GM23338 (cell line): Measurements from ENCODE around the gene ARMH1. TPM values are rescaled to one million over a fixed set of nuclear protein-coding genes. Genes with fewer than 3 reads are reported as not detected.

Source experiments
- ATAC-seq: fragments of 200-7000 bp; cut with Tn5 transposase; 3 replicates; pipeline ENCODE4 v1.9.1; 2020
- DNase-seq: peaks from one replicate; pipeline ENCODE4 v3.0.0-alpha.2; 2015; ENCODE audit warnings: low spot score
- H2AFZ ChIP-seq: fragments of 200-600 bp; sonication (generic); 2 replicates; pipeline ENCODE4 v1.8.0; 2016; ENCODE audit warnings: antibody characterized with exemption, mild to moderate bottlenecking, moderate library complexity
- H3F3A ChIP-seq: fragments of 200-600 bp; sonication (generic); replicated peaks from 2 replicates; pipeline ENCODE4 v1.8.0; 2017; ENCODE audit warnings: antibody characterized with exemption, mixed run types, low read depth
- H3K27ac ChIP-seq: fragments of 200-600 bp; sonication (generic); 2 replicates; pipeline ENCODE4 v1.6.1; 2016; ENCODE audit warnings: low read depth
- H3K27me3 ChIP-seq: fragments of 200-600 bp; sonication (generic); 2 replicates; pipeline ENCODE4 v1.8.0; 2016; ENCODE audit warnings: mild to moderate bottlenecking, mixed run types, moderate library complexity; ENCODE audit not compliant: insufficient read depth
- H3K36me3 ChIP-seq: fragments of 200-600 bp; sonication (generic); 2 replicates; pipeline ENCODE4 v1.8.0; 2016; ENCODE audit warnings: mild to moderate bottlenecking; ENCODE audit not compliant: insufficient read depth
- H3K4me1 ChIP-seq: fragments of 200-600 bp; sonication (generic); 2 replicates; pipeline ENCODE4 v1.8.0; 2016; ENCODE audit warnings: mild to moderate bottlenecking, moderate library complexity; ENCODE audit not compliant: insufficient read depth
- H3K4me2 ChIP-seq: fragments of 200-600 bp; sonication (generic); 2 replicates; pipeline ENCODE4 v1.7.1; 2017; ENCODE audit warnings: mixed run types
- H3K4me3 ChIP-seq: fragments of 200-600 bp; sonication (generic); 2 replicates; pipeline ENCODE4 v1.6.1; 2016; ENCODE audit warnings: mixed run types
- H3K79me2 ChIP-seq: fragments of 200-600 bp; sonication (generic); replicated peaks from 2 replicates; pipeline ENCODE4 v1.8.0; 2017; ENCODE audit warnings: mild to moderate bottlenecking; ENCODE audit not compliant: insufficient read depth
- H3K9me2 ChIP-seq: fragments of 200-600 bp; sonication (generic); 2 replicates; pipeline ENCODE4 v1.8.0; 2017; ENCODE audit not compliant: insufficient read depth
- H4K20me1 ChIP-seq: fragments of 200-600 bp; sonication (generic); replicated peaks from 2 replicates; pipeline ENCODE4 v1.8.0; 2017; ENCODE audit warnings: mild to moderate bottlenecking; ENCODE audit not compliant: insufficient read depth
- H3K27ac Mint-ChIP-seq: 2 replicates; pipeline ENCODE4 v1.8.0; 2020; ENCODE audit warnings: inconsistent platforms, mild to moderate bottlenecking, moderate library complexity, mixed read lengths
- H3K27me3 Mint-ChIP-seq: 3 replicates; pipeline ENCODE4 v1.8.0; 2022; ENCODE audit warnings: low read depth, mild to moderate bottlenecking, moderate library complexity, mixed read lengths, inconsistent platforms; ENCODE audit not compliant: insufficient read depth, poor library complexity
- H3K36me3 Mint-ChIP-seq: 3 replicates; pipeline ENCODE4 v1.8.0; 2021; ENCODE audit warnings: low read depth, mild to moderate bottlenecking, inconsistent platforms, moderate library complexity, mixed read lengths
- H3K4me1 Mint-ChIP-seq: 3 replicates; pipeline ENCODE4 v1.8.0; 2020; ENCODE audit warnings: mild to moderate bottlenecking, inconsistent platforms, mixed read lengths
- H3K4me3 Mint-ChIP-seq: 3 replicates; pipeline ENCODE4 v1.8.0; 2021; ENCODE audit warnings: moderate library complexity, mild to moderate bottlenecking, inconsistent platforms, mixed read lengths
- H3K9me3 Mint-ChIP-seq: 3 replicates; pipeline ENCODE4 v1.8.0; 2020; ENCODE audit warnings: moderate library complexity, mild to moderate bottlenecking, inconsistent platforms, mixed read lengths
- CREB1 ChIP-seq: fragments of 250-450 bp; sonication (Bioruptor Pico); IDR thresholded peaks from 2 replicates; pipeline ENCODE4 v1.5.0; 2020; ENCODE audit warnings: low read depth, mild to moderate bottlenecking, moderate library complexity
- CTCF ChIP-seq, 2 experiments: fragments of 200-600 bp in 1 of 2; sonication (generic) in 1 of 2; conservative IDR thresholded peaks; 2 replicates each; pipeline versions ENCODE4 v1.5.1 to v1.6.1; 2016 to 2017; ENCODE audit warnings: antibody characterized with exemption in 2 of 2, low read depth in 2 of 2, mild to moderate bottlenecking in 2 of 2, moderate library complexity in 1 of 2
- ETS1 ChIP-seq: IDR thresholded peaks from 2 replicates; pipeline ENCODE4 v1.6.1; 2016; ENCODE audit warnings: antibody characterized with exemption
- EZH2 ChIP-seq: fragments of 200-600 bp; sonication (generic); IDR thresholded peaks from one replicate; pipeline ENCODE4 v1.8.0; 2017; ENCODE audit warnings: antibody characterized with exemption, mild to moderate bottlenecking, low read depth; ENCODE audit not compliant: unreplicated experiment
- JUNB ChIP-seq: IDR thresholded peaks from one replicate; pipeline ENCODE4 v1.6.1; 2016; ENCODE audit warnings: antibody characterized with exemption; ENCODE audit not compliant: unreplicated experiment
- NANOG ChIP-seq: IDR thresholded peaks from 2 replicates; pipeline ENCODE4 v1.6.1; 2016; ENCODE audit warnings: antibody characterized with exemption, borderline replicate concordance
- POLR2AphosphoS5 ChIP-seq: IDR thresholded peaks from 2 replicates; pipeline ENCODE4 v1.6.1; 2016; ENCODE audit warnings: antibody characterized with exemption, low read depth
- STAT1 ChIP-seq: IDR thresholded peaks from one replicate; pipeline ENCODE4 v1.6.1; 2016; ENCODE audit warnings: antibody characterized with exemption; ENCODE audit not compliant: unreplicated experiment
- polyA plus RNA-seq: library from polyadenylated mRNA; unstranded; fragments of >200 nt; fragmentation: Nextera tagmentation; extraction: Ambion mirVana; gene quantifications from 2 replicates; pipeline ENCODE4 v1.2.1, GENCODE V29; 2016
- total RNA-seq: library from RNA; depleted of rRNA; stranded (reverse); fragments of >200 nt; shearing (Covaris generic); gene quantifications from 2 replicates; pipeline ENCODE4 v1.2.3, GENCODE V29; 2014
- TF ChIP-seq, protein P1 (sequence below): IDR thresholded peaks from one replicate; pipeline ENCODE4 v1.6.1; 2018; ENCODE audit warnings: antibody characterized with exemption; ENCODE audit not compliant: unreplicated experiment

The ARMH1 gene
- total and polyA plus RNA-seq, 2 experiments from 2014 or later = 0.31 TPM; not detected in 1

DNA sequence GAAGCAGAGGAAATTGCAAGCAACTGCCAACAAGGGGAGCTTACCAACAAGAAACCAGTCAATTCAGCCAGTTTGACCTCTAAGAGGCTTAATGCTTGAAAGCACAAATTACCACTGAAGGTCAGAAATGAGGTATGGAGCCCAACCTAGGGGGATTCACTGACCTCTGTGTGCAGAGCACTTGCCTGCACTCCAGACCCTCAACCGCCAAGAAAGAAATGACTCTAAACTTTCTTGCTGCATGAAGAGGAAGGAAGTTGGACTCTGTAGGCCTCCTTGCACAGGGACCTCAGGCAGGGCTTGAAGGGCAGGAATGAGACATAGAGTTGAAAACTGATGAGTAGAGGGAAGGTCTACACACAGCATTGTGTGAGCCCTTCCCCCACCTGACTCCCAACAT lies 10.0 kb downstream of the ARMH1 start:
- TF ChIP-seq CREB1 = no peak
- no peak for TF ChIP-seq CTCF (conservative IDR thresholded peaks at IDR 0.05; ENCODE audit: low read depth in 2 of 2)
- TF ChIP-seq ETS1 = no peak
- no peak for TF ChIP-seq POLR2AphosphoS5
- no peak overlapping the region for H3K4me2 ChIP-seq
- ATAC-seq (no peak), DNase-seq (no peak)
- Mint-ChIP-seq H3K27ac (no peak overlapping the region), H3K36me3 (no peaks in the 10 kb centered on the region; the same call in 2 of the 3 replicates), H3K9me3 (no peaks in the 10 kb centered on the region), H3K4me3 (no peak overlapping the region), H3K27me3 (peaks cover 10% of the 10 kb centered on the region), H3K4me1 (peaks cover 37% of the 10 kb centered on the region)
- H3K9me2 ChIP-seq = no peaks in the 10 kb centered on the region
- no peaks in the 10 kb centered on the region for H3K79me2 ChIP-seq
- 0 out of 2 replicates have a peak, but pooled peaks cover 3% of the 10 kb centered on the region for H3F3A ChIP-seq
- no peaks in the 10 kb centered on the region for H3K27me3 ChIP-seq
- H4K20me1 ChIP-seq = 0 out of 2 replicates have a peak, but pooled peaks cover 3% of the 10 kb centered on the region
- H3K4me3 ChIP-seq = no peak overlapping the region
- peaks cover 35% of the 10 kb centered on the region for H3K4me1 ChIP-seq
- no peak overlapping the region for H2AFZ ChIP-seq
- H3K36me3 ChIP-seq = no peaks in the 10 kb centered on the region
- no peak overlapping the region for H3K27ac ChIP-seq

DNA sequence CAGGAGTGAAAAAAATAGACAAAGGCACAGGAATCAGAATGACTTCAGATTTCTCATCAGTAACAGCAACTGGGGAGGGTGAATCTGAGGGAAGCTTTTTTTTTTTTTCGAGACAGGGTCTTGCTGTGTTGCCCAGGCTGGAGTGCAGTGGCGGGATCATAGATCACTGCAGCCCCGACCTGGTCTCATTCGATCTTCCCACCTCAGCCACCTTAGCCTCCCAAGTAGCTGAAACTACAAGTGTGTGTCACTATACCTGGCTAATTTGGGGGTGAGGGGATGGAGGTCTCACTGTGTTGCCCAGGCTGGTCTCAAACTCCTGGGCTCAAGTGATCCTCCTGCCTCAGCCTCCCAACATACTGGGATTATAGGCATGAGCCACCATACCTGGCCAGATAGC lies 10.7 kb downstream of the ARMH1 start:
- DNase-seq (no peak), ATAC-seq (no peak)
- no peaks in the 10 kb centered on the region for H3K27me3 ChIP-seq
- no peak overlapping the region for H3K27ac ChIP-seq
- peaks cover 39% of the 10 kb centered on the region for H3K4me1 Mint-ChIP-seq
- H3K4me1 ChIP-seq = peaks cover 37% of the 10 kb centered on the region
- no peaks in the 10 kb centered on the region for H3K9me3 Mint-ChIP-seq
- H3K27ac Mint-ChIP-seq = no peak overlapping the region
- H3K79me2 ChIP-seq = no peaks in the 10 kb centered on the region
- H3K27me3 Mint-ChIP-seq = peaks cover 10% of the 10 kb centered on the region
- H4K20me1 ChIP-seq = 0 out of 2 replicates have a peak, but pooled peaks cover 3% of the 10 kb centered on the region
- no peak overlapping the region; the same call in 2 of the 3 replicates for H3K4me3 Mint-ChIP-seq
- H3K9me2 ChIP-seq = no peaks in the 10 kb centered on the region
- TF ChIP-seq NANOG (no peak), ETS1 (no peak)
- H3F3A ChIP-seq = 0 out of 2 replicates have a peak, but pooled peaks cover 3% of the 10 kb centered on the region
- no peaks in the 10 kb centered on the region for H3K36me3 ChIP-seq
- H3K4me2 ChIP-seq = no peak overlapping the region
- H2AFZ ChIP-seq = no peak overlapping the region
- no peaks in the 10 kb centered on the region for H3K36me3 Mint-ChIP-seq
- no peak overlapping the region for H3K4me3 ChIP-seq

- H3K4me1 ChIP-seq = peaks cover 37% of the 10 kb centered on the region
- TF ChIP-seq, protein P1, sequence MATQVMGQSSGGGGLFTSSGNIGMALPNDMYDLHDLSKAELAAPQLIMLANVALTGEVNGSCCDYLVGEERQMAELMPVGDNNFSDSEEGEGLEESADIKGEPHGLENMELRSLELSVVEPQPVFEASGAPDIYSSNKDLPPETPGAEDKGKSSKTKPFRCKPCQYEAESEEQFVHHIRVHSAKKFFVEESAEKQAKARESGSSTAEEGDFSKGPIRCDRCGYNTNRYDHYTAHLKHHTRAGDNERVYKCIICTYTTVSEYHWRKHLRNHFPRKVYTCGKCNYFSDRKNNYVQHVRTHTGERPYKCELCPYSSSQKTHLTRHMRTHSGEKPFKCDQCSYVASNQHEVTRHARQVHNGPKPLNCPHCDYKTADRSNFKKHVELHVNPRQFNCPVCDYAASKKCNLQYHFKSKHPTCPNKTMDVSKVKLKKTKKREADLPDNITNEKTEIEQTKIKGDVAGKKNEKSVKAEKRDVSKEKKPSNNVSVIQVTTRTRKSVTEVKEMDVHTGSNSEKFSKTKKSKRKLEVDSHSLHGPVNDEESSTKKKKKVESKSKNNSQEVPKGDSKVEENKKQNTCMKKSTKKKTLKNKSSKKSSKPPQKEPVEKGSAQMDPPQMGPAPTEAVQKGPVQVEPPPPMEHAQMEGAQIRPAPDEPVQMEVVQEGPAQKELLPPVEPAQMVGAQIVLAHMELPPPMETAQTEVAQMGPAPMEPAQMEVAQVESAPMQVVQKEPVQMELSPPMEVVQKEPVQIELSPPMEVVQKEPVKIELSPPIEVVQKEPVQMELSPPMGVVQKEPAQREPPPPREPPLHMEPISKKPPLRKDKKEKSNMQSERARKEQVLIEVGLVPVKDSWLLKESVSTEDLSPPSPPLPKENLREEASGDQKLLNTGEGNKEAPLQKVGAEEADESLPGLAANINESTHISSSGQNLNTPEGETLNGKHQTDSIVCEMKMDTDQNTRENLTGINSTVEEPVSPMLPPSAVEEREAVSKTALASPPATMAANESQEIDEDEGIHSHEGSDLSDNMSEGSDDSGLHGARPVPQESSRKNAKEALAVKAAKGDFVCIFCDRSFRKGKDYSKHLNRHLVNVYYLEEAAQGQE = no peak
- TF ChIP-seq JUNB = no peak
- TF ChIP-seq EZH2 = no peak
- TF ChIP-seq NANOG = no peak
- TF ChIP-seq STAT1 = no peak
- no peak for TF ChIP-seq CTCF (conservative IDR thresholded peaks at IDR 0.05; ENCODE audit: low read depth in 2 of 2)
Observed at GRCh38 chr1:44685881-44686280, 11.4 kb downstream of the ARMH1 start.

More at GRCh38 chr1:44685881-44686280, 11.4 kb downstream of the ARMH1 start:
- 0 out of 2 replicates have a peak, but pooled peaks cover 3% of the 10 kb centered on the region for H4K20me1 ChIP-seq
- DNase-seq (no peak), ATAC-seq (no peak)
- no peak overlapping the region for H3K27ac Mint-ChIP-seq
- no peak overlapping the region for H3K27ac ChIP-seq
- H3K79me2 ChIP-seq = no peaks in the 10 kb centered on the region
- H3K9me3 Mint-ChIP-seq = no peaks in the 10 kb centered on the region
- H3K4me1 Mint-ChIP-seq = peaks cover 39% of the 10 kb centered on the region
- H3K4me3 ChIP-seq = no peak overlapping the region
- H3K9me2 ChIP-seq = no peaks in the 10 kb centered on the region
- H3K36me3 ChIP-seq = no peaks in the 10 kb centered on the region
- no peaks in the 10 kb centered on the region for H3K27me3 ChIP-seq
- no peaks in the 10 kb centered on the region for H3K36me3 Mint-ChIP-seq
- 0 out of 2 replicates have a peak, but pooled peaks cover 3% of the 10 kb centered on the region for H3F3A ChIP-seq
- H2AFZ ChIP-seq = no peak overlapping the region
- H3K4me2 ChIP-seq = no peak overlapping the region
- H3K4me3 Mint-ChIP-seq = no peak overlapping the region
- H3K27me3 Mint-ChIP-seq = peaks cover 10% of the 10 kb centered on the region
